GM12874 (cell line): ENCODE results near the gene ASB3.

Source experiments
- TF ChIP-seq, protein P1 (sequence below): IDR thresholded peaks from 2 replicates; pipeline ENCODE4 v1.5.1; 2011; ENCODE audit warnings: low read depth, mild to moderate bottlenecking, control low read depth, low read length, moderate library complexity; ENCODE audit not compliant: insufficient read depth

The ASB3 gene

GRCh38 chr2:53668624-53669026, 118.1 kb downstream of the ASB3 start:
- TF ChIP-seq, protein P1, sequence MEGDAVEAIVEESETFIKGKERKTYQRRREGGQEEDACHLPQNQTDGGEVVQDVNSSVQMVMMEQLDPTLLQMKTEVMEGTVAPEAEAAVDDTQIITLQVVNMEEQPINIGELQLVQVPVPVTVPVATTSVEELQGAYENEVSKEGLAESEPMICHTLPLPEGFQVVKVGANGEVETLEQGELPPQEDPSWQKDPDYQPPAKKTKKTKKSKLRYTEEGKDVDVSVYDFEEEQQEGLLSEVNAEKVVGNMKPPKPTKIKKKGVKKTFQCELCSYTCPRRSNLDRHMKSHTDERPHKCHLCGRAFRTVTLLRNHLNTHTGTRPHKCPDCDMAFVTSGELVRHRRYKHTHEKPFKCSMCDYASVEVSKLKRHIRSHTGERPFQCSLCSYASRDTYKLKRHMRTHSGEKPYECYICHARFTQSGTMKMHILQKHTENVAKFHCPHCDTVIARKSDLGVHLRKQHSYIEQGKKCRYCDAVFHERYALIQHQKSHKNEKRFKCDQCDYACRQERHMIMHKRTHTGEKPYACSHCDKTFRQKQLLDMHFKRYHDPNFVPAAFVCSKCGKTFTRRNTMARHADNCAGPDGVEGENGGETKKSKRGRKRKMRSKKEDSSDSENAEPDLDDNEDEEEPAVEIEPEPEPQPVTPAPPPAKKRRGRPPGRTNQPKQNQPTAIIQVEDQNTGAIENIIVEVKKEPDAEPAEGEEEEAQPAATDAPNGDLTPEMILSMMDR, result no peak

- TF ChIP-seq, protein P1, result no peak
These were observed 125.9 kb downstream of the ASB3 start for GRCh38 chr2:53660886-53661285.

DNA sequence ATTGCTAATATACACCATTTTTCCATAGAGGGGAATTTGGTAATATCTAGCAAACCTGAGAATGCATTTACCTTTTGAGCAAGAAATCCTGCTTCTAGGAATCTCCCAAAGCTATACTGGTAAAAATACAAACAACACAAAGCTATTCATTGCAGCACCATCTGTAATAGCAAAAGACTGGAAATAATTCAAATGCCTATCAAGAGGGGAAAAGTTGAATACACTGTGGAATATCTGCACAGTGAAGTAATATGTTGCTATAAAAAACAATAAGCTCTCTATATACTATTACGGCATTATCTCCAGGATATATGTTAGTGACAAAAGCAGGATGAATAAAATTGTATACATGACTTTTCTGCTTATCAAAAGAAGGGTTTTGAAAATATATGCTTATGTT, 131.5 kb downstream of the ASB3 start:
- TF ChIP-seq, protein P1, result no peak

DNA sequence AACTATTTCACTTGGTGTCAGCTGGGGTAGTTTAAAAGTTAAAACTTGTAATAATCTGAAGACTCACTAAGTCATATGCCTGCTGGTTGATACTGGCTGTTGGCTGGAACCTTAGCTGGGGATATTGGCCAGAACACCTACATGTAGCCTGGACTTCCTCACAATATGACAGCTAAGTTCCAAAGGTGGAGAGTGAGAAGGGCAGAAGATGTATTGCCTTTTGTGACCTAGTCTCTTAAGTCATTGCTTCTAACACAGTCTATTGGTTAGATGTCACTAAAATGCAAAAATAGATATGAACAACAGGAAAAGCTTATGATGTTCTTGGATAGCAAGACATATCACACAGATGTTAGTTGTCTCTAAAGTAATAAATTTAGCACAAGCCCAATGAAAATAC, 132.4 kb downstream of the ASB3 start:
- TF ChIP-seq, protein P1, result no peak

GRCh38 chr2:53652131-53652530, 134.6 kb downstream of the ASB3 start:
- TF ChIP-seq, protein P1, result no peak

- TF ChIP-seq, protein P1, result no peak
These were observed 140.0 kb downstream of the ASB3 start for GRCh38 chr2:53646788-53647187.

DNA sequence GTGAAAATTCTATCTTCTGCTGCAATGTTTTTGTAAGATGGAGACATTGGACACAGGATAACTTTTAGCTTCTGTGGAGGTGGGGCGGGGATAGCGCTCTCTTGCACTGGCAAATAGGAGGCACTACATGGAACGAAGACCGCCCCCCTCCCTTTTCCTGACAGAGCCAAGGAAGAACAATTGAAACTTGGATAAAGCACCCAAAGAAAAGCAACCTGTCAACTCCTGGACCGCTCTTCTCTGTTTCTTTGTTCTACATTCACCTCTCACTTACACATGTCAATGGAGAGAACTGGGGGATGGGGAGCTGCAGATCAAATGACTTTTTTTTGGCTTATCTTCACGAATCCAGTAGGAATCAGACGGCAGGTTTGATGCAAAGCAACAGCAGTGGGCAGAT, 145.5 kb downstream of the ASB3 start:
- TF ChIP-seq, protein P1, result no peak

- TF ChIP-seq, protein P1, result no peak
These were observed 146.3 kb downstream of the ASB3 start for GRCh38 chr2:53640466-53640865.
